Loucy (cell line): ENCODE data around the gene ADAMTS19.
"Not testable (repeated sequence)": the region's sequence is repeated elsewhere in the genome, so short reads cannot be mapped to it uniquely, and the experiment has no call there.

Experiments used
- H2AFZ ChIP-seq: fragments of 200-600 bp; sonication (generic); 2 replicates; pipeline ENCODE4 v1.6.0; 2016; ENCODE audit warnings: antibody characterized with exemption, mild to moderate bottlenecking, low read length, moderate library complexity
- H3F3A ChIP-seq: fragments of 200-600 bp; 2 replicates; pipeline ENCODE4 v1.6.0; 2016; ENCODE audit warnings: antibody characterized with exemption, low read depth, mild to moderate bottlenecking
- H3K27me3 ChIP-seq: fragments of 200-600 bp; sonication (generic); 2 replicates; pipeline ENCODE4 v1.6.1; 2014; ENCODE audit warnings: low read length, mild to moderate bottlenecking; ENCODE audit not compliant: insufficient read depth, poor library complexity, severe bottlenecking
- H3K36me3 ChIP-seq: fragments of 200-600 bp; sonication (generic); 2 replicates; pipeline ENCODE4 v1.6.1; 2016; ENCODE audit warnings: low read length; ENCODE audit not compliant: insufficient read depth
- H3K4me1 ChIP-seq: fragments of 200-600 bp; sonication (generic); 2 replicates; pipeline ENCODE4 v1.5.1; 2014; ENCODE audit warnings: low read length, mild to moderate bottlenecking; ENCODE audit not compliant: insufficient read depth, poor library complexity, severe bottlenecking
- H3K4me2 ChIP-seq: fragments of 200-600 bp; sonication (generic); 2 replicates; pipeline ENCODE4 v1.6.0; 2014; ENCODE audit warnings: antibody characterized with exemption, low read length, low read depth, mild to moderate bottlenecking; ENCODE audit not compliant: poor library complexity, severe bottlenecking
- H3K4me3 ChIP-seq: fragments of 200-600 bp; sonication (generic); 2 replicates; pipeline ENCODE4 v1.5.1; 2014; ENCODE audit warnings: low read length, mild to moderate bottlenecking, mixed read lengths; ENCODE audit not compliant: poor library complexity, severe bottlenecking
- H3K79me2 ChIP-seq: fragments of 200-600 bp; sonication (generic); 2 replicates; pipeline ENCODE4 v1.6.1; 2014; ENCODE audit warnings: low read length; ENCODE audit not compliant: insufficient read depth
- H3K9ac ChIP-seq: fragments of 200-600 bp; sonication (generic); 2 replicates; pipeline ENCODE4 v1.6.0; 2014; ENCODE audit warnings: mild to moderate bottlenecking, low read depth, low read length, moderate library complexity; ENCODE audit not compliant: poor library complexity, severe bottlenecking
- H3K9me2 ChIP-seq: fragments of 200-600 bp; sonication (generic); replicated peaks from 2 replicates; pipeline ENCODE4 v1.6.1; 2016; ENCODE audit warnings: low read depth, low read length, mixed read lengths
- H3K9me3 ChIP-seq: fragments of 200-600 bp; sonication (generic); 2 replicates; pipeline ENCODE4 v1.6.1; 2014; ENCODE audit warnings: mild to moderate bottlenecking, antibody characterized with exemption, low read length, low read depth; ENCODE audit not compliant: insufficient read depth
- H4K20me1 ChIP-seq: fragments of 200-600 bp; sonication (generic); 2 replicates; pipeline ENCODE4 v1.6.0; 2014; ENCODE audit warnings: antibody characterized with exemption, low read length, mild to moderate bottlenecking; ENCODE audit not compliant: insufficient read depth, poor library complexity, severe bottlenecking
- EZH2phosphoT487 ChIP-seq: fragments of 200-600 bp; IDR thresholded peaks from 2 replicates; pipeline ENCODE4 v1.6.1; 2018; ENCODE audit warnings: antibody characterized with exemption, mild to moderate bottlenecking, moderate library complexity, borderline replicate concordance
- TF ChIP-seq, protein P1 (sequence below): fragments of 200-600 bp; sonication (generic); conservative IDR thresholded peaks from 2 replicates; pipeline ENCODE4 v1.5.1; 2014; ENCODE audit warnings: mild to moderate bottlenecking, antibody characterized with exemption, low read length

Gene ADAMTS19

DNA sequence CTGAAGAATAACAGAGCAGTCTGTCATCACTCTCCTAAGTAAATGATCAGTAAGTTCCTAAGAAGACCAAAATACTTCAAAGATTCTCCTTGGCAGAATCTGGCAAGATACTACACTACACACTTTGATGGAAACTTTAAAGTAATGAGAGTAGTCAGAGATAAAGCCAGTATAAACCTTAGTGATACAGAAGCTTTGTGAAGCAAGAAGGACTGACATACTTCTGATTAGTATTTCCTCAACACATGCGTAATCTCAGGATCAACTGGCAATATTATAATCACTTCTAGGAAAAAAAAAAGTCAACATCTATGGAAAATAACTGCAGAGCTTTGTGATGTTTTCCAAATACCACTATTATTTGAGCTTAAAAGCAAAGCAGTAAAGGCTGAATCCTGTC is 34.0 kb upstream of the ADAMTS19 start:
- TF ChIP-seq EZH2phosphoT487: no peak
- TF ChIP-seq, protein P1, sequence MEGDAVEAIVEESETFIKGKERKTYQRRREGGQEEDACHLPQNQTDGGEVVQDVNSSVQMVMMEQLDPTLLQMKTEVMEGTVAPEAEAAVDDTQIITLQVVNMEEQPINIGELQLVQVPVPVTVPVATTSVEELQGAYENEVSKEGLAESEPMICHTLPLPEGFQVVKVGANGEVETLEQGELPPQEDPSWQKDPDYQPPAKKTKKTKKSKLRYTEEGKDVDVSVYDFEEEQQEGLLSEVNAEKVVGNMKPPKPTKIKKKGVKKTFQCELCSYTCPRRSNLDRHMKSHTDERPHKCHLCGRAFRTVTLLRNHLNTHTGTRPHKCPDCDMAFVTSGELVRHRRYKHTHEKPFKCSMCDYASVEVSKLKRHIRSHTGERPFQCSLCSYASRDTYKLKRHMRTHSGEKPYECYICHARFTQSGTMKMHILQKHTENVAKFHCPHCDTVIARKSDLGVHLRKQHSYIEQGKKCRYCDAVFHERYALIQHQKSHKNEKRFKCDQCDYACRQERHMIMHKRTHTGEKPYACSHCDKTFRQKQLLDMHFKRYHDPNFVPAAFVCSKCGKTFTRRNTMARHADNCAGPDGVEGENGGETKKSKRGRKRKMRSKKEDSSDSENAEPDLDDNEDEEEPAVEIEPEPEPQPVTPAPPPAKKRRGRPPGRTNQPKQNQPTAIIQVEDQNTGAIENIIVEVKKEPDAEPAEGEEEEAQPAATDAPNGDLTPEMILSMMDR: no peak
- H3K9ac ChIP-seq: no peak overlapping the region
- no peak overlapping the region for H2AFZ ChIP-seq
- no peak overlapping the region for H3K4me3 ChIP-seq
- H3K9me2 ChIP-seq: no peaks in the 10 kb centered on the region
- H3K27me3 ChIP-seq: no peaks in the 10 kb centered on the region
- H3K4me1 ChIP-seq: peaks cover 3% of the 10 kb centered on the region
- H3K36me3 ChIP-seq: no peaks in the 10 kb centered on the region
- no peaks in the 10 kb centered on the region for H3K79me2 ChIP-seq
- H4K20me1 ChIP-seq: no peaks in the 10 kb centered on the region
- no peaks in the 10 kb centered on the region for H3F3A ChIP-seq
- no peaks in the 10 kb centered on the region for H3K9me3 ChIP-seq
- no peak overlapping the region for H3K4me2 ChIP-seq

DNA sequence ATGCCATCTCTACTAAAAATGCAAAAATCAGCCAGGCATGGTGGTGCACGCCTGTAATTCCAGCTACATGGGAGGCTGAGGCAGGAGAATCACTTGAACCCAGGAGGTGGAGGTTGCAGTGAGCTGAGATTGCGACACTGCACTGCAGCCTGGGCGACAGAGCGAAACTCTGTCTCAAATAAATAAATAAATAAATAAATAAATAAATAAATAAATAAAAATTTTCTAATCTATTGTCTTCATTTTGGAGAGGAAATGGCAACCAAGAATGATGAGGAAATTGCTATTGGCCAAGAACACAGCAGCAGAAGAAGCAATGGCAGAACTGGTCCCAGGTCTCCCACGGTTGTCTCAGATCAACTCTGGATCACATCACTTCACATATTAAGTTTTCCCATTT is 31.5 kb upstream of the ADAMTS19 start:
- H3K9me3 ChIP-seq, H3K36me3 ChIP-seq, H4K20me1 ChIP-seq, H3F3A ChIP-seq, H3K4me2 ChIP-seq, H3K9me2 ChIP-seq, H3K79me2 ChIP-seq, H3K4me3 ChIP-seq, H3K4me1 ChIP-seq, H3K9ac ChIP-seq, H2AFZ ChIP-seq, H3K27me3 ChIP-seq: not testable (repeated sequence)

DNA sequence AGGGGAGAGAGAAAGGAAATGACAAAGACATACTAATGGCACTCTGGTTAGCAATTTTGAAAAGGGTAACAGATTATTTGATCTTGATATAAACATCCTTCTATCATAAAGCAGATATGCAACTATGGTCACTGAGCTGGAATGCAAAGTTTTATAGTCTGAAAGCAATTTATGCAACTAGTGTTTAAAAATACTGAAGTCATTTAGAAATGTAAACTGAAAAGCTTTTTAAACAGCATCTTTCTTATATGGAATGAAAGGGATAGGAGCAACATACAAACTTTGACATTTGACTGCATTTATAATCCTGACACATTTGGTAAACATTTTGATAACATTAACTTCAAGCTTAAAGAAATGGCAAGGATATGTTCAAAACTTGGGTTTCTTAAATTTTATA is 28.7 kb upstream of the ADAMTS19 start:
- Histone ChIP-seq H3K9ac (no peak overlapping the region), H2AFZ (no peak overlapping the region), H3K36me3 (no peaks in the 10 kb centered on the region), H3K9me2 (no peaks in the 10 kb centered on the region), H3K4me3 (no peak overlapping the region), H3K79me2 (no peaks in the 10 kb centered on the region), H3K4me1 (no peaks in the 10 kb centered on the region), H4K20me1 (no peaks in the 10 kb centered on the region), H3F3A (no peaks in the 10 kb centered on the region), H3K9me3 (no peaks in the 10 kb centered on the region), H3K4me2 (no peak overlapping the region), H3K27me3 (no peaks in the 10 kb centered on the region)
- no peak for TF ChIP-seq EZH2phosphoT487
- TF ChIP-seq, protein P1: no peak

DNA sequence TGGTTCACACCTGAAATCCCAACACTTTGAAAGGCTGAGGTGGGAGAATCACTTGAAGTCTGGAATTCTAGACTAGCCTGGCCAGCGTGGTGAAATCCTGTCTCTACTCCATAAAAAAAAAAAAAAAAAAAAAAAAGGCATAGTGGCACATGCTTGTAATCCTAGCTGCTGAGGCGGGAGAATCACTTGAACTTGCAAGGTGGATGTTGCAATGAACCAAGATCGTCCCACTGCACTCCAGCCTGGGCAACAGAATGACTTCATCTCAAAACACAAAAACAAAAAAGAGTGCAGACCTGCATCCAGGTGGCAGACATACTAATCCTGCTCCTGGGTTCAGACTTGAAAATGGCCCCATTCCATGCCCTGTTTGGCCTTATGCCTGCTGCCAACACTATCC is 21.8 kb upstream of the ADAMTS19 start:
- H3K79me2 ChIP-seq: no peaks in the 10 kb centered on the region
- TF ChIP-seq, protein P1: no peak
- TF ChIP-seq EZH2phosphoT487: no peak
- no peak overlapping the region for H2AFZ ChIP-seq
- no peaks in the 10 kb centered on the region for H3K36me3 ChIP-seq
- H3K27me3 ChIP-seq: no peaks in the 10 kb centered on the region
- H3K9me3 ChIP-seq: no peaks in the 10 kb centered on the region
- no peaks in the 10 kb centered on the region for H4K20me1 ChIP-seq
- H3K9me2 ChIP-seq: no peaks in the 10 kb centered on the region
- no peak overlapping the region for H3K4me3 ChIP-seq
- H3K9ac ChIP-seq: no peak overlapping the region
- H3K4me1 ChIP-seq: no peaks in the 10 kb centered on the region
- H3F3A ChIP-seq: no peaks in the 10 kb centered on the region
- no peak overlapping the region for H3K4me2 ChIP-seq
